ENCODE results near the gene ZNHIT2.

Gene ZNHIT2

DNA sequence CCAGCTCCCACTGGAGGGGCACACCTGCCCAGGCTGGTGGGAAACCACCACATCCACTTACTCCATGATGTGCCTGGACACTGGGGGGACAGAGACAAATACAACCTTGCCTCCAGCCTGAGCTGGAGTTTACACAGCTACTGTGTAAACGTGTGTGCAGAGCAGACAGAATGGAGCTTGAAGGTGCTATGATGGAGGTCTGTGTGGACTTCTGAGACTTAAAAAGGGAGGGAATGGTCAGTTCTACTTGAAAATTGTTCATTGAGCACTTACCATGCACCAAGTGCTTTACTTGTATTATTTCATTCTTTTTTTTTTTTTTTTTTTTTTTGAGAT lies 44.9 kb downstream of the ZNHIT2 start:
- Mint-ChIP-seq H3K4me1 (ENCODE audit: low read depth in 2 of 2) (peaks cover 0 to 2% of the 10 kb centered on the region in 2 donors), H3K4me3 (no peak overlapping the region), H3K27ac (peak overlapping the region in 1 of 2 donors; percentile 68), H3K36me3 (ENCODE audit: insufficient read depth) (no peaks in the 10 kb centered on the region), H3K27me3 (no peaks in the 10 kb centered on the region), H3K9me3 (no peaks in the 10 kb centered on the region)
- ATAC-seq (replicated peaks) (no peak), DNase-seq (no peak)

DNA sequence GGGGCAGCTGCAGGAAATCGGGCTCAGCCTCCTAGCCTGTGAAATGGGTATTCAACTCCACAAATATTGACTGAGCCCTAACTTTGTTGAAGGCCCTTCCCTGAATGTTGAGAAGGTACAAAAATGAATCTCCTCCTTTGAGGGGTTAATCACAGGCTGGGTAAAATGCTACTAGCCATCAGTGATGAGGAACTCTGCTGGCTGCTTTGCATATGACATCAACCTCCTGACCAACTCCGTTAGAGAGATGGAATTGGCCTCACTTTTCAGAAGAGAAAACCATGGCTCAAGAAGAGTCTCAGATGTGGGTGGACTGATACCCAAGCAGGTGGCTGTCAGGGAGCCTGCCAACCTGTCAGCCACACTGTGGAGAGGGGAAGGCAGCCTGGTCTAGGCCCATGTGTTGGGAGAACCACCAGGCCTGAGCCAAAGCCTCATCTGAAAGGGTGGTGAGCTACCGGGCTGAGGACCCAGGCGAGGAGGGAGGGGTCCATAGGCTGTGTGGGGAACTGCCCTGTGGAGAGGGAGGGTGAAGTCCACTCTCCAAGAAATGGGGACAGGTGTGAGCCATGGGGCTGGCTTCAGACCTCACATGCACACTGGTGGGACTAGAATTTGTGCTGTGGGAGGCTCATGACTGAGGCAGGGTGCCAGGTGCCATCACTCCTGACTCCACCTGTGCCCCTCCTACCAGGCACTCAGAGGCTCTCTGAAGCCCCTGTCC lies 45.4 kb downstream of the ZNHIT2 start:
- peaks cover 0 to 2% of the 10 kb centered on the region in 2 donors for H3K4me1 Mint-ChIP-seq (ENCODE audit: low read depth in 2 of 2)
- ATAC-seq (replicated peaks), result no peak
- no peaks in the 10 kb centered on the region for H3K9me3 Mint-ChIP-seq
- DNase-seq, result no peak
- no peaks in the 10 kb centered on the region for H3K36me3 Mint-ChIP-seq (ENCODE audit: insufficient read depth)
- H3K27me3 Mint-ChIP-seq, result no peaks in the 10 kb centered on the region
- H3K4me3 Mint-ChIP-seq, result no peak overlapping the region
- peak overlapping the region in 1 of 2 donors; percentile 68 for H3K27ac Mint-ChIP-seq

DNA sequence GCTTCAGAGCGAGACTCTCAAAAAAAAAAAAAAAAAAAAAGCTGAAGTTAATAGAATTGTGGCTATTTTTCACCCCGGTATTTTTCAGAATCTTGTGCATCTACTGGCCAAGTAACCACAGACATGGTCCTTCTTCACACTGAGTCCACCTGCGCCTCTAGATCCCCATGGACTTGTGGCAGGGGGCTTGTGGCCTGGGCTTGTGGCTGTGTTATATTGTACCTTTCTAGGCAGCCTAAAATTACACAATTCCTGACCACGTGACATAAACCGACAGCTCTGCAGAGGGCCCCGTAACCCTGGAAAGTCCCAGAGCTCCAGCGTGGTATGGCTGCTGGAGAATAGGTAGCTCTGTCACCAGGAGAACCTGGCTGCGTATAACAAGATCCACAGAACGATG lies 48.3 kb downstream of the ZNHIT2 start:
- no peaks in the 10 kb centered on the region for H3K27me3 Mint-ChIP-seq
- H3K4me1 Mint-ChIP-seq (ENCODE audit: low read depth in 2 of 2), result peaks cover 0 to 2% of the 10 kb centered on the region in 2 donors
- H3K27ac Mint-ChIP-seq, result no peak overlapping the region
- DNase-seq (no peak), ATAC-seq (replicated peaks) (no peak)
- no peak overlapping the region for H3K4me3 Mint-ChIP-seq
- no peaks in the 10 kb centered on the region for H3K9me3 Mint-ChIP-seq
- H3K36me3 Mint-ChIP-seq (ENCODE audit: insufficient read depth), result no peaks in the 10 kb centered on the region

DNA sequence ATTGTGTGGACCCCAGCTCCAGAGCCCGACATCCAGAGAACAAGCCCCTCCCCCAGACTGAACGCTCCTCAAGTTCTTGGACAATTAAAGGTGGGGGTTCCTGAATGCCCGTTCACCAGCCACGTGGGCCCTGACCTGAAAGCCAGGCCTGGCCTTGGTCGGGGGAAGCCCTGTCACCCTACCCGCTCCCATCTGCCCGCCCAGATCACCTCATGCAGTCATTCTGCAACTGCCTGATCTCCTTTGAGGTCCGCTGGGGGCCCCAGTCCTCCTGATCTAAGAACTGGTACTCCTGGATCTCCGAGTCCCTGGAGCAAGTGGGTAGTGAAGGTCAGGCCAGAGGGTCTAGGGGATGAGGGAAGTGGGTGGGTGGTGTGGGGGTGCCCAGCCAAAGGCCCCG lies 50.1 kb downstream of the ZNHIT2 start:
- Mint-ChIP-seq H3K4me3 (no peak overlapping the region), H3K4me1 (ENCODE audit: low read depth in 2 of 2) (peaks cover 0 to 2% of the 10 kb centered on the region in 2 donors), H3K27me3 (peaks cover 0 to 8% of the 10 kb centered on the region in 2 donors), H3K27ac (peak overlapping the region in 1 of 2 donors; percentile 16), H3K9me3 (no peaks in the 10 kb centered on the region), H3K36me3 (ENCODE audit: insufficient read depth) (no peaks in the 10 kb centered on the region)
- DNase-seq (no peak), ATAC-seq (replicated peaks) (no peak)

DNA sequence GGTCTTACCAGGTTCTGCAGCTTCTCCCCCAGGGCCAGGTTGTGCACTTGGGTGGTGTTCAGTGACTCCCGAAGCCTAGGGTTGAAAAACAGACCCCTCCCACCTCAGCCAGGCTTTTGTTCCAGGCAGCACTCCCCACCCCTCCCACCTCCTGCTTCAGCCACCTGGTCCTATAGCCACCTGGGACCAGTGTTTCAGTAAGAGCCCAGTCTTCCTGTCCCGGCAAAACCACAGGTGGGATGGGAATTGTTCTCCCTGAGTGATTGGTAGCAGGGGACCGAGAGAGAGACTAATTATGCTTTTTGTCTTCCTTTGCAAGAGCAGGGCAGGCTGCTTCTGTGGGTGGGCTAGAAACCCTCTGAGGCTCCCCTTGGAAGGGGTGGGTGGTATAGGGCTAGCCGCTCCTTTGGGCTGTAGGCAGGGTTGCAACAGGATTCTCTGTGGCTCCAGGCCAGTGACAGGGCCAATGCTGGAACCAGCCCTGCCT lies 50.7 kb downstream of the ZNHIT2 start:
- H3K9me3 Mint-ChIP-seq, result no peaks in the 10 kb centered on the region
- H3K27ac Mint-ChIP-seq, result no peak overlapping the region
- H3K27me3 Mint-ChIP-seq, result peaks cover 0 to 14% of the 10 kb centered on the region in 2 donors
- H3K36me3 Mint-ChIP-seq (ENCODE audit: insufficient read depth), result no peaks in the 10 kb centered on the region
- H3K4me1 Mint-ChIP-seq (ENCODE audit: low read depth in 2 of 2), result peaks cover 0 to 3% of the 10 kb centered on the region in 2 donors
- H3K4me3 Mint-ChIP-seq, result no peak overlapping the region
- DNase-seq, result no peak
- no peak for ATAC-seq (replicated peaks)

Measured in effector memory CD8-positive, alpha-beta T cell (primary cell).